Stimulated activated CD4-positive, alpha-beta T cell treated with anti-CD3 and anti-CD28 coated beads, Interleukin-2, amount 100 ng/mL, for 24 hours (primary cell): ENCODE results near the gene SYT6.

ENCODE experiments used
- DNase-seq, 2 donors: peaks; one replicate each; pipeline ENCODE4 v3.0.0-alpha.2; 2020

SYT6 gene

DNA sequence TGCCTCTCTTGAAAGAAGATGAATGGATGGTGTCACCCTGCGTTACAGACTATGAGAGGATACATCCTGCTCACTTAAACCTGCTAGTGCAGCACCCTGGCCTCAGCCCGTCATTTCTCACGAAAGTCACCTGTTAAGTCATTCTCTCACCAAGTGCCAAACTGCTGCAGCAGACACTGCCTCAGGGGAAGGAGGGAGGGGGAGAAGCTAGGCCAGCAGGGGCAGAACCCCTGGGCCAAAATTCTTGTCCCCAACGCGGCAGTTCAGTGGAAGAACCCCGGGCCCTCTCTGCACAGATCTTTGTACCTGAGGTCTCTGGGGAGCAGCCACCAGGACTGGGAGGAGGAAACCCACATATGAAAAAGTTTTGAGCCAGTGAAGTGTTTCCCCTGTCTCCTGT lies 37.6 kb downstream of the SYT6 start:
- no peak for DNase-seq

GRCh38 chr1:114114185-114115094 lies 39.2 kb downstream of the SYT6 start:
- DNase-seq = no peak

- no peak for DNase-seq
Observed at GRCh38 chr1:114113411-114114184, 40.1 kb downstream of the SYT6 start.

GRCh38 chr1:114112775-114113174 lies 40.9 kb downstream of the SYT6 start:
- no peak for DNase-seq

- no peak for DNase-seq
Observed at GRCh38 chr1:114111731-114112641, 41.7 kb downstream of the SYT6 start.

- no peak for DNase-seq
Observed at GRCh38 chr1:114109981-114110380, 43.7 kb downstream of the SYT6 start.

- DNase-seq = no peak
Observed at GRCh38 chr1:114108751-114109255, 44.9 kb downstream of the SYT6 start.

DNA sequence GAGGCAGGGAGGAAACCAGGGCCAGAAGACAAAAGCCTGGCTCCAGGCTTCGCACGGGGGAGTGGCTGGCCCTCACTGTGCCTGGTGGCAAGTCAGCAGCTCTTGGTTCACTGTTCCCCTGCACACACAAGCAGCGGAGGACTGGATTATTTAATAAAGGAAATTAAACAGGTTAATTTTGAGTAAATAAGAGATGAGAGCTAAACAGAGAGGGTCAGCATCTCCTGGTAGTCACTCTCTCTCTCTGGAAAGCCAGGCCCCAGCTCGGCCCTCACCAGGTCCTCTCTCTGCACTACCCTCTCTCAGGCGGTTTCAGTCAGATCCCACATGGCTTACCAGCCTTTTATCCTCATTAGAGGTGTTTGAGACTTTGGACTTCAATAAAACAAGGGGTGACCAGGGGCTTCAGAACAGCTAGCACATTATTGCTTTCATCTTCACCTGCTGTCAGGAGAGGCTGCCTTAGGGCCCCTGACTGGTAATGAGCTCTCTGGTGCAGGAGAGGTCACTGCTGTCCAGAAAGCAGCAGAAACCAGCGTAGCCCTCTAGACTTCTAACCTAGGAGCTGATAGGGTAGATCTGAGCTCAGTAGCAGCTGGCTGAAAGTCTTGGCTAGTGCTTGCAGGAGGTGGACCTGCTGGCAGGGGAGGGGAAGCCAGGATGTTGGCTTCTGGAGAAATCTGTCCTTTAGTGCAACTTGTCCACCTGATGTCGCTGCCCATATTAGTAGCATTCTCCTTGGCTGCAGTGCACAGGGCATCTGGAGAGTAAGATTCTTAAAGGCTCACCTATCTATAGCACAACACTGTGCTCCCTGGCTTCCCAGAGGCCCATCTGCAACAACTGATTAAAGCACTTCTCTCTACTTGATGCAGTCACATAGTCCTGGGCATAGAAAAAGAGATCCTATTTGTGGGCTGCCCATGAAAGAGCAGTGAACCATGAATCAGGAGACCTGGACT lies 45.9 kb downstream of the SYT6 start:
- no peak for DNase-seq

DNA sequence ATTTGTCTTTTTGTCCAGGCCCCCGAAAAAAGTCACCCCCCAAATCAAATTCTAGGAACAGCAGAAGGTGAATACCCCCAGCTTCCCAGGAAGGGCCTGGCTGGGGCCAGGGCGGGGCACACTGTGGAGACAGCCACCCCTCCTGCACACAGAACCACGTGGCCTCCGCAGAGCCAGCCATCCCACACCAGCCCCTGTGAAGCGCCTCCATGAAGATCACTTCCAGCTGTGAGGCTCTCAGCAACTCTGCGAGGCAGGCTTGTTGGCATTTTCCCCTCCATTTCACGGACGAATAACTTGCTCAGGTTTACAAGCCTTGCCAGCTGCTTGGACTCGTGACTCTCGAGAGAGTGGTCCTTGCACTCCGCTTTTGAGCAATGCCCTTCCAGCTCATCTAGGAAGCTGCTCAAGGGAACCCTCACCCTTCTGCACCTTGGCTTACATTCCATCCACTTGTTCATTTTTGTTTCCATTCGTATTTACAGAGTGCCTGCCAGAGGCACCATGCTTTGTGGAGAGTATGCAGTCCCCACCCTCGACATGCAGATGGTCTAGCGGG lies 48.2 kb downstream of the SYT6 start:
- no peak for DNase-seq

- no peak for DNase-seq
Observed at GRCh38 chr1:114104949-114105348, 48.7 kb downstream of the SYT6 start.

DNA sequence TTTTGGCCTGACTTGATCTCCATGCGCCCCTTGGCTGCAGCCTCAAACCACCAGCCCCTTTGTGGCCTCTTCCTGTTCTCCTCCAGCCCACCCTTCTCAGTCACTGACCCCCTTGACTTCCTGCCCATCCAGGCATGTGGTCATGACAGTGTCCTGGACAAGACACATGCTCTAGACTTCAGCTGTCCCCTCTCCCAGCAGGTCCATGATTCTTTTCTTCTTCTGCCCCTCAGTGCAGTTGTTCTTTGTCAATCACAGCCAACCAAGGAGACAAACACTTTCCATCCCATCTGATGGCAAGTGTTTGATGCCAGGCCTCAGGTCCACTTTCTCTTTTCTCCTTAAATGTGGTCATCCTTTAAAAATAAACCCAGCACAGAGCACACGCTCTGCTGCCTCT lies 49.7 kb downstream of the SYT6 start:
- no peak for DNase-seq

- DNase-seq = no peak
Observed at GRCh38 chr1:114102136-114102535, 51.5 kb downstream of the SYT6 start.

DNA sequence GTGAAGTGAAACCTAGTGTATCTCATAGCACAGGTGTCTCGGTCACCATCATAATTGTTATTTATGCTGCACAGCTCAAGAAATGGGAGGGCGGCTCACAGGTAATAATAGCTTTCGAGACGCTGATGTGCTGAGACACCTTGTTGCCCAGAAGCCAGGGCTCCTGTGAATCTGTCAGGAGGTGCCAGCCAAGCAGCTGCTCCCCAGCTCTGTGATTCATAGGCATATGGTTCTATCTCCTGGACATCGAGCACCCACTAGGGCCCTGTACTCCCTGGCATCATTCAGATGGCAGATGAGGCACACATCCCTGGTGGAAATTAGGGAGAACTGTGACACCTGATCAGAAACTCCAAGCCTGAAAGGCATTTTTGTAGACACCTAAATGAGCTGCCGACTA lies 53.5 kb downstream of the SYT6 start:
- no peak for DNase-seq

GRCh38 chr1:114099268-114099667 lies 54.4 kb downstream of the SYT6 start:
- no peak for DNase-seq

- no peak for DNase-seq
Observed at GRCh38 chr1:114097109-114097508, 56.6 kb downstream of the SYT6 start.

- no peak for DNase-seq
Observed at GRCh38 chr1:114094675-114095074, 59.0 kb downstream of the SYT6 start.

GRCh38 chr1:114094363-114094634 lies 59.4 kb downstream of the SYT6 start:
- no peak for DNase-seq

- no peak for DNase-seq
Observed at GRCh38 chr1:114093624-114094362, 59.9 kb downstream of the SYT6 start.

DNA sequence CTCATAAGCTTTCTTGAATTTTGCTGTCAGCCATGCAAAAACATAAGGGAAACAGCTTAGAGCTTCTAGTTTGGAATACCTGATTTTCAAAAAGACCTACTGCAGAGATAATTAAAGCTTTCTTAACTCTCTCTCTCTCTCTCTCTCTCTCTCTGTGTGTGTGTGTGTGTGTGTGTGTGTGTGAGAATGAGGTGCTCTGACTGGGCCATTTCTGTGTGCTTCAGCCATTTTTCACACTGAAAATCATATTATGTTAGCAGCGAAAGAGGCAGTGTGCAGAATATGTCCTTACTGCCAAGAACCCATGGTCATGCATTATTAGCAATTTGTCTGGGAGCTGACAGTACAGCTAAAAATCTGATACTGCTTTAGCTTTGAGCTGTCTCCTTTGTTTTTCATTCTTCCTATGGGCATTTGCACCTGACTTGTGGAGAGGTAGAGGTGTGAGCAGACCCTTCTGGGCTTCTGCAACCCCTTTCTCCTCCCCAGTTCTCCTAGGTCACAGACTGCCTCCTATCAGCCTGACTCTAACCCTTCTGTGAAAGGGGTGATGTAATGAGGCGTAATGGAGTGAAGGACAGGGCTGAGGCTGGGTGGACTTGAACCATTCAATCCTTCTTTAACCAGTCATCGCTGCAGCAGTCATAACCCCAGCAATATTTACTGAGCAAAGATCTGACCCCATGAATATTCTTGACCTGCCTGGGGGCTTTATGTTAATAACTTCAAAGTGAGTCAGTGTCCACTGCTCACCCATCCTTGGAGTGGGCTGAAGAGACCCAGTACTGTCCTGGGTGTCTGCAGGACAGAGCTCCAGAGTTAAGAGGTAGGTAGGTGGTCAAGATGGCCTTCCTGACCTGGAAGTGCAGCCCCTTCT lies 61.2 kb downstream of the SYT6 start:
- no peak for DNase-seq

DNA sequence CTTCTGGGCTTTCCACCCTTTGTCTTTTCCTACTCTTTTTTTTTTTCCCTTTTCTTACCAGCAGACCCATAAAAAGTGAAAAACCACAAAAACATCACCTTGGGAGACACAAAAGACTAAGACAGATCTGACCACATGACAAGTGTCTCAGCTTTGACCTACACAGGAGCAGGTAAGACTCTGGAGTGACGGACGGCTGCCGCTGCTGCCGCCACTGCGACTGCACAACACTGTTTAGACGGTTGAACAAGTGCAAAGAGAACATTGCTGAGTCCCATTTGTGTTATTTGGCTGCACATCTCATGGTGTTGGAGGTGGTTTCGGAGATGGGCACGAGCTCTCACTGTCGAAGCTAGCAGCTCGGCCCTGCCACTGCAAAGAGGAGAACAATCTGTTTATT lies 62.0 kb downstream of the SYT6 start:
- DNase-seq = no peak
